Ectodermal cell (in vitro differentiated cells): ENCODE results near the gene PNMA6E.

Source experiments
- H3K27ac ChIP-seq: 2 replicates; pipeline ENCODE4 v1.7.0; 2013; ENCODE audit warnings: mild to moderate bottlenecking, low read depth, low read length; ENCODE audit not compliant: insufficient read depth, poor library complexity, severe bottlenecking
- H3K27me3 ChIP-seq: 2 replicates; pipeline ENCODE4 v1.7.0; 2013; ENCODE audit warnings: mild to moderate bottlenecking, low read length; ENCODE audit not compliant: insufficient read depth, control insufficient read depth, poor library complexity, severe bottlenecking
- H3K36me3 ChIP-seq: one replicate; pipeline ENCODE4 v1.7.0; 2013; ENCODE audit warnings: low read length; ENCODE audit not compliant: control insufficient read depth, insufficient read depth
- H3K4me1 ChIP-seq: one replicate; pipeline ENCODE4 v1.7.0; 2013; ENCODE audit warnings: low read length; ENCODE audit not compliant: control insufficient read depth, insufficient read depth
- H3K4me3 ChIP-seq: 2 replicates; pipeline ENCODE4 v1.7.0; 2013; ENCODE audit warnings: low read depth, low read length, control low read depth; ENCODE audit not compliant: insufficient read depth
- H3K9me3 ChIP-seq: 2 replicates; pipeline ENCODE4 v1.7.0; 2013; ENCODE audit warnings: mild to moderate bottlenecking, low read length, moderate library complexity; ENCODE audit not compliant: control insufficient read depth
- WGBS, 2 experiments: methylation state at CpG; one replicate each; pipeline ENCODE4 v1.1.7; 2013; ENCODE audit warnings: missing lambda C conversion rate in 2 of 2; 5-methylcytosine and 5-hydroxymethylcytosine counted together

Gene PNMA6E

GRCh38 chrX:153352858-153353257, 48.3 kb downstream of the PNMA6E start:
- Histone ChIP-seq H3K4me1 (no peaks in the 10 kb centered on the region), H3K9me3 (no peaks in the 10 kb centered on the region), H3K27ac (no peak overlapping the region), H3K36me3 (no peaks in the 10 kb centered on the region), H3K27me3 (no peaks in the 10 kb centered on the region), H3K4me3 (no peak overlapping the region)
- WGBS, 2 experiments, result 87 to 90% methylated on average over 2 to 3 of the region's 3 CpGs

GRCh38 chrX:153351981-153352380, 49.2 kb downstream of the PNMA6E start:
- Histone ChIP-seq H3K27ac (no peak overlapping the region), H3K27me3 (no peaks in the 10 kb centered on the region), H3K4me3 (no peak overlapping the region), H3K4me1 (no peaks in the 10 kb centered on the region), H3K36me3 (peaks cover 5% of the 10 kb centered on the region), H3K9me3 (no peaks in the 10 kb centered on the region)
- 94% methylated on average over 8 of the region's 8 CpGs for WGBS, 2 experiments

- H3K4me3 ChIP-seq, result no peak overlapping the region
- H3K27me3 ChIP-seq, result no peaks in the 10 kb centered on the region
- H3K27ac ChIP-seq, result no peak overlapping the region
- H3K4me1 ChIP-seq, result no peaks in the 10 kb centered on the region
- H3K9me3 ChIP-seq, result no peaks in the 10 kb centered on the region
- peaks cover 5% of the 10 kb centered on the region for H3K36me3 ChIP-seq
- 94 to 95% methylated on average over 5 of the region's 5 CpGs for WGBS, 2 experiments
Measured at GRCh38 chrX:153349952-153350351, 51.2 kb downstream of the PNMA6E start.

GRCh38 chrX:153348421-153348820, 52.7 kb downstream of the PNMA6E start:
- Histone ChIP-seq H3K9me3 (no peaks in the 10 kb centered on the region), H3K27ac (no peak overlapping the region), H3K36me3 (peaks cover 5% of the 10 kb centered on the region), H3K27me3 (no peaks in the 10 kb centered on the region), H3K4me3 (no peak overlapping the region), H3K4me1 (no peaks in the 10 kb centered on the region)
- 94 to 96% methylated on average over 8 of the region's 8 CpGs for whole genome bisulfite sequencing, 2 experiments

- Histone ChIP-seq H3K27ac (no peak overlapping the region), H3K36me3 (peaks cover 5% of the 10 kb centered on the region), H3K27me3 (no peaks in the 10 kb centered on the region), H3K4me3 (no peak overlapping the region), H3K9me3 (no peaks in the 10 kb centered on the region), H3K4me1 (no peaks in the 10 kb centered on the region)
- WGBS, 2 experiments, result 95% methylated on average over 38 of the region's 38 CpGs
Measured at GRCh38 chrX:153347530-153347929, 53.6 kb downstream of the PNMA6E start.
